Colonic mucosa (tissue), 4 donors: ENCODE measurements around the gene STAU1. TPM values are rescaled to one million over a fixed set of nuclear protein-coding genes. Genes with fewer than 3 reads are reported as not detected.
"Not testable (repeated sequence)": the region's sequence is repeated elsewhere in the genome, so short reads cannot be mapped to it uniquely, and the experiment has no call there.

Experiments
- DNase-seq: peaks from one replicate; pipeline ENCODE4 v3.0.0-alpha.2; 2020
- H3K27ac ChIP-seq: fragments of 200-600 bp; one replicate; pipeline ENCODE4 v1.8.0; 2021
- H3K27me3 ChIP-seq: fragments of 200-600 bp; one replicate; pipeline ENCODE4 v1.8.0; 2021
- H3K36me3 ChIP-seq: fragments of 200-600 bp; one replicate; pipeline ENCODE4 v1.8.0; 2021
- H3K4me1 ChIP-seq: fragments of 200-600 bp; one replicate; pipeline ENCODE4 v1.8.0; 2021; ENCODE audit warnings: mild to moderate bottlenecking
- H3K4me3 ChIP-seq: fragments of 200-600 bp; one replicate; pipeline ENCODE4 v1.8.0; 2021
- H3K9ac ChIP-seq, 2 donors: one replicate each; pipeline ENCODE4 v1.7.0; 2013; ENCODE audit warnings: control low read depth in 2 of 2, low read depth in 2 of 2, low read length in 2 of 2
- H3K9me3 ChIP-seq: fragments of 200-600 bp; one replicate; pipeline ENCODE4 v1.8.0; 2021
- intact Hi-C: fragments of 100-400 bp; cut with DNase I; formaldehyde crosslinking; loops from one replicate; pipeline ENCODE4 v1.14.1; 2022
- total RNA-seq, 2 donors: library from RNA; stranded (reverse); fragmentation: NEBNext Ultra II Directional in 1 of 2; extraction: Animal tissue kit (Norgen Biotek cat#: 25700) in 1 of 2; gene quantifications; one replicate each; pipeline ENCODE4 v1.2.1, GENCODE V29; 2021
- TF ChIP-seq, protein P1 (sequence below): fragments of 200-600 bp; IDR thresholded peaks from one replicate; pipeline ENCODE4 v1.8.0; 2022; ENCODE audit warnings: antibody characterized with exemption, mild to moderate bottlenecking
- donor health status: healthy.
- donor health status: DM: no; HTN: no; CAD: no.
- donor health status: DM: no; HTN: no; CAD: no.

STAU1 gene
- total RNA-seq, 2 donors from 2014 or later: 86.6 to 106 TPM

DNA sequence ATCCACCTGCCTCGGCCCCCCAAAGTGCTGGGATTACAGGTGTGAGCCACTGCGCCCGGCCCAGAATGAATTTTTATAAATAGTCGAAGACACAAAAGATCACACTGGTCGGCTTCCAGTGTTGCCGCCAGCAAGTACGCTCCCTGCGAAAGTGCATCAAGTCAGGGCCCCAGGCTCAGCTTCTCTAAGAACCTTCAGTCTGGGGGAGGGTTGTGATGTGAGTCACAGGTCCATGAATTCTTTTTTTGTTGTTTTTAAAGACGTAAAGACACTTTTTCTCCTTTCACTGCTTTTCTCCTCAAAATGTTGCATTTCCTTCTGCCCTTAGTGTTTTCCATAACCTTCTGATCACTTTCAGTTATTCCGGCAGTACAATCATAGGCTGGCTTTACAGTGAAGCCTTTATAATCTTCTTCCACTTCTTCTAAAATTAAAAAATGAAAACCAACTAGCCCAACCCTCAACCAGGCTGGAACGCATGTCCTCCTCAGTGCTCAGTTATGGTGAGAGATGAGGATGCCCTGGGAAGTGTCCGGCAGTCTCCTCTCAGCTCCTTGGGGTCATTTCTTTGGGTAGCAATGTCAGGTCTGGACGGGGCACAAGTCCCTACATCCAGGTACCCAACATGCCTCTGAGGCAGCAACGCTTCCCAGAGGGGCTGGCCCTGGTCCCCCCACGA, 75.4 kb downstream of the STAU1 start:
- H3K27ac ChIP-seq: no peak overlapping the region
- TF ChIP-seq, protein P1, sequence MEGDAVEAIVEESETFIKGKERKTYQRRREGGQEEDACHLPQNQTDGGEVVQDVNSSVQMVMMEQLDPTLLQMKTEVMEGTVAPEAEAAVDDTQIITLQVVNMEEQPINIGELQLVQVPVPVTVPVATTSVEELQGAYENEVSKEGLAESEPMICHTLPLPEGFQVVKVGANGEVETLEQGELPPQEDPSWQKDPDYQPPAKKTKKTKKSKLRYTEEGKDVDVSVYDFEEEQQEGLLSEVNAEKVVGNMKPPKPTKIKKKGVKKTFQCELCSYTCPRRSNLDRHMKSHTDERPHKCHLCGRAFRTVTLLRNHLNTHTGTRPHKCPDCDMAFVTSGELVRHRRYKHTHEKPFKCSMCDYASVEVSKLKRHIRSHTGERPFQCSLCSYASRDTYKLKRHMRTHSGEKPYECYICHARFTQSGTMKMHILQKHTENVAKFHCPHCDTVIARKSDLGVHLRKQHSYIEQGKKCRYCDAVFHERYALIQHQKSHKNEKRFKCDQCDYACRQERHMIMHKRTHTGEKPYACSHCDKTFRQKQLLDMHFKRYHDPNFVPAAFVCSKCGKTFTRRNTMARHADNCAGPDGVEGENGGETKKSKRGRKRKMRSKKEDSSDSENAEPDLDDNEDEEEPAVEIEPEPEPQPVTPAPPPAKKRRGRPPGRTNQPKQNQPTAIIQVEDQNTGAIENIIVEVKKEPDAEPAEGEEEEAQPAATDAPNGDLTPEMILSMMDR: no peak
- H3K4me1 ChIP-seq: no peaks in the 10 kb centered on the region
- intact Hi-C loops: no loop called here
- no peak overlapping the region for H3K4me3 ChIP-seq
- H3K9me3 ChIP-seq: no peaks in the 10 kb centered on the region
- H3K27me3 ChIP-seq: no peaks in the 10 kb centered on the region
- peaks cover 17% of the 10 kb centered on the region for H3K36me3 ChIP-seq
- no peak overlapping the region for H3K9ac ChIP-seq
- no peak for DNase-seq

GRCh38 chr20:49110767-49111694, 77.1 kb downstream of the STAU1 start:
- H3K36me3 ChIP-seq: peaks cover 15% of the 10 kb centered on the region

GRCh38 chr20:49106328-49106727, 81.8 kb downstream of the STAU1 start:
- no peak overlapping the region for H3K4me3 ChIP-seq
- H3K9me3 ChIP-seq: no peaks in the 10 kb centered on the region
- TF ChIP-seq, protein P1: no peak
- no peaks in the 10 kb centered on the region for H3K4me1 ChIP-seq
- intact Hi-C loops: no loop called here
- H3K27ac ChIP-seq: no peak overlapping the region
- H3K9ac ChIP-seq: no peak overlapping the region
- H3K27me3 ChIP-seq: no peaks in the 10 kb centered on the region
- no peaks in the 10 kb centered on the region for H3K36me3 ChIP-seq
- no peak for DNase-seq

More at GRCh38 chr20:49110767-49111694, 77.1 kb downstream of the STAU1 start:
- Histone ChIP-seq H3K27me3 (no peaks in the 10 kb centered on the region), H3K4me1 (no peaks in the 10 kb centered on the region), H3K27ac (no peak overlapping the region), H3K9me3 (no peaks in the 10 kb centered on the region), H3K9ac (no peak overlapping the region), H3K4me3 (no peak overlapping the region)
- no peak for DNase-seq
- TF ChIP-seq, protein P1: no peak
- intact Hi-C loops: no loop called here

DNA sequence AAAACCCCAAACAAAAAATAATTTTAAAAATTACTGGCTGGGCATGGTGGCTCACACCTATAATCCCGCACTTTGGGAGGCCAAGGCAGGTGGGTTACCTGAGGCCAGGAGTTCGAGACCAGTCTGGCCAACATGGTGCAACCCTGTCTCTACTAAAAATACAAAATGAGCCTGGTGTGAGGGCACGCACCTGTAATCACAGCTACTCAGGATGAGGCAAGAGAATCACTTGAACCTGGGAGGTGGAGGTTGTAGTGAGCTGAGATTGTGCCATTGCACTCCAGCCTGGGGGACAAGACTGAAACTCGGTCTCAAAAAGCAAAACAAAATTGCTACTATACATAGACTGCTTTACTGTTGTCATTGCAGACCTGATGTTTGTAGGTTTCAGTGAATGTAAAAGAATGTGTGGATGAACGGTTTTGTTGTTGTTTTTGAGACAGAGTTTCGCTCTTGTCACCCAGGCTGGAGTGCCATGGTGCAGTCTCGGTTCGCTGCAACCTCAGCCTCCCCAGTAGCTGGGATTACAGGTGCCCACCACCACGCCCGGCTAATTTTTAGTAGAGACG, 83.1 kb downstream of the STAU1 start:
- H3K4me1 ChIP-seq, H3K36me3 ChIP-seq, H3K9me3 ChIP-seq, H3K27ac ChIP-seq, intact Hi-C loops, H3K4me3 ChIP-seq, H3K27me3 ChIP-seq, H3K9ac ChIP-seq, DNase-seq: not testable (repeated sequence)

DNA sequence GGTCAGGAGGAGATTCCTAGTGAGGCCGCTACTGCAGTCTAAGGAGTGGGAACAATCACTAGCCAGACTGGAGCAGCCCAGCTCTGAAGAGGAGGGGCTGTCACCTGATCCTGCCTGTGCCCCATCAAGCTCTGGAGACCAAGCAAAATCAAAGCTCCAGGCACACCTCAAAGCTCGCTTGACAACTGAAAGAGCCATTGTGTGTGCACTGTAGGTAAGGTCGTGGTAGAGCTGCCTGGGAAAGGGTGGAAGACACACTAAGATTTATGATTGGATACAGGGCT, 83.8 kb downstream of the STAU1 start:
- Histone ChIP-seq H3K36me3 (no peaks in the 10 kb centered on the region), H3K9me3 (no peaks in the 10 kb centered on the region), H3K4me1 (no peaks in the 10 kb centered on the region), H3K4me3 (no peak overlapping the region), H3K27ac (no peak overlapping the region), H3K27me3 (no peaks in the 10 kb centered on the region), H3K9ac (no peak overlapping the region)
- DNase-seq: no peak
- TF ChIP-seq, protein P1: no peak
- intact Hi-C loops: no loop called here
